ENCODE results near the gene RASAL2. TPM values are rescaled to one million over a fixed set of nuclear protein-coding genes. Genes with fewer than 3 reads are reported as not detected.

RASAL2 gene
- total RNA-seq, 2 experiments from 2014 or later = not detected

DNA sequence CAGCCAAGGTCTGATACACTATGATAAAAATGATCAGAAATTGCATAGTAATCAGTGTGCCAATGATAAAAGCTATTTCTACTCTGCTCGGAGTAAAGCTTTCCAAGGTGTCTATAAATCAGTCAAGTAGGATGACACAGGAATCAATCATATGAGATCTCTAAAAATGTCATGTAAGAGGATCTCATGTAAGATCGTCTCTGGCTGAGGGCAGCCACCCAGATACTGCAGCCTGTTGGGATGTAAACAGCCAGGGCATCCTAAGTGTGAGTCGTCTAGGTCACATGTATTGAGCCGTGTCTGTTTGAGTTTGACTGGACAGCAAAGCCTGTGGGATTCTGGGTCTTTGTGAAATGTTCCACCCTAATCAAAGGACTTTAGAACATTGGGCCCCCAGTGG lies 416.3 kb downstream of the RASAL2 start:
- no peak overlapping the region for H3K4me3 Mint-ChIP-seq
- no peaks in the 10 kb centered on the region for H3K36me3 Mint-ChIP-seq (ENCODE audit: low read depth)
- TF ChIP-seq, protein P1, sequence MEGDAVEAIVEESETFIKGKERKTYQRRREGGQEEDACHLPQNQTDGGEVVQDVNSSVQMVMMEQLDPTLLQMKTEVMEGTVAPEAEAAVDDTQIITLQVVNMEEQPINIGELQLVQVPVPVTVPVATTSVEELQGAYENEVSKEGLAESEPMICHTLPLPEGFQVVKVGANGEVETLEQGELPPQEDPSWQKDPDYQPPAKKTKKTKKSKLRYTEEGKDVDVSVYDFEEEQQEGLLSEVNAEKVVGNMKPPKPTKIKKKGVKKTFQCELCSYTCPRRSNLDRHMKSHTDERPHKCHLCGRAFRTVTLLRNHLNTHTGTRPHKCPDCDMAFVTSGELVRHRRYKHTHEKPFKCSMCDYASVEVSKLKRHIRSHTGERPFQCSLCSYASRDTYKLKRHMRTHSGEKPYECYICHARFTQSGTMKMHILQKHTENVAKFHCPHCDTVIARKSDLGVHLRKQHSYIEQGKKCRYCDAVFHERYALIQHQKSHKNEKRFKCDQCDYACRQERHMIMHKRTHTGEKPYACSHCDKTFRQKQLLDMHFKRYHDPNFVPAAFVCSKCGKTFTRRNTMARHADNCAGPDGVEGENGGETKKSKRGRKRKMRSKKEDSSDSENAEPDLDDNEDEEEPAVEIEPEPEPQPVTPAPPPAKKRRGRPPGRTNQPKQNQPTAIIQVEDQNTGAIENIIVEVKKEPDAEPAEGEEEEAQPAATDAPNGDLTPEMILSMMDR (IDR thresholded peaks at IDR 0.05) = no peak
- ATAC-seq = no peak
- intact Hi-C loops (cut with micrococcal nuclease) = no loop called here
- no peak for DNase-seq
- no peak overlapping the region for H3K27ac Mint-ChIP-seq
- ChIA-PET CTCF (no interaction called here), POLR2A (no interaction called here)
- no peaks in the 10 kb centered on the region for H3K9me3 Mint-ChIP-seq
- H3K4me1 Mint-ChIP-seq (ENCODE audit: low read depth) = no peaks in the 10 kb centered on the region
- H3K27me3 Mint-ChIP-seq = no peaks in the 10 kb centered on the region

DNA sequence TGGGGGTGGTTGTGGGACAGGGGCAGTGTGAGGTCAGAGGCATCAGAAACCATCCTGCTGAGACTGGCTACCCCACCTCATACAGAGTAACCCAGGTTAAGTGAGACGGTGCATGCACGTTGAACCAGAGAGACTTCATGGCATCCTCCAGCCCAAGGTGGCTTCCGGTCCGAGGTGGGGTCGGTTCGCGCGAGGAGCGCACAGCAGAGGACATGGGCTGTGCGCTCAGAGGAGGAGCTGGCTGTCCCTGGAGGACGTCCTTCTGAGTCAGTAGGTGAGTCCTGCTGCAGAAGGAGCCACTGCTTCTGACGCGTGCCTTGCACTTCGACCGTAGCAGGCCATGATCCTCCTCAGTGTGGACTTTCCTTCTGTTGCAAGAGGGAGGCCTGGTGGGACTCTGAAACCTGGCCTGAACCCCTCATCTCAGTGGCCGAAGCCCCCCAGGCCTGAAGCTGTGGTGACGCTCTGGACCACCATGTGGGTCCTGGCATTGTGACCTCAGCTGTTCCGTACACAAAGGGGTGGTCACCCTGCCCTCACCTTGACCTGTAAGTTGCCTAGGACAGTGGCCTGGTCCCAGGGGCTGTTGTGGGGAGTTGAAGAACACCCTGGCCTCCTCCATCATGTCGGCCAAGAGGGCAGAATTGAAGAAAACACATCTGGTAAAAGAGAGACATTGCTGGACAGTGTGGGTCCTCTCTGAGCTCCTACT lies 418.8 kb downstream of the RASAL2 start, which contains the start of gene TEX35:
Gene TEX35, plus strand, starts transcription at position 544 of the 712 bp plus-strand sequence. Its CDS starts 80 bp downstream, at position 624.
- TF ChIP-seq, protein P1 (IDR thresholded peaks at IDR 0.05) = no peak
- intact Hi-C loops (cut with micrococcal nuclease) = no loop called here
- H3K36me3 Mint-ChIP-seq (ENCODE audit: low read depth) = no peaks in the 10 kb centered on the region
- ChIA-PET CTCF (interaction anchor here (1.0 to 2.4 kb wide), 2 partner anchors 11 to 27 kb away, joined by 3 to 10 read pairs; no protein-coding TSS in a partner anchor), POLR2A (no interaction called here)
- no peaks in the 10 kb centered on the region for H3K27me3 Mint-ChIP-seq
- H3K9me3 Mint-ChIP-seq = no peaks in the 10 kb centered on the region
- no peaks in the 10 kb centered on the region for H3K4me1 Mint-ChIP-seq (ENCODE audit: low read depth)
- no peak for DNase-seq
- H3K4me3 Mint-ChIP-seq = no peak within 1 kb of the TSS
- no peak within 1 kb of the TSS for H3K27ac Mint-ChIP-seq
- ATAC-seq = no peak

DNA sequence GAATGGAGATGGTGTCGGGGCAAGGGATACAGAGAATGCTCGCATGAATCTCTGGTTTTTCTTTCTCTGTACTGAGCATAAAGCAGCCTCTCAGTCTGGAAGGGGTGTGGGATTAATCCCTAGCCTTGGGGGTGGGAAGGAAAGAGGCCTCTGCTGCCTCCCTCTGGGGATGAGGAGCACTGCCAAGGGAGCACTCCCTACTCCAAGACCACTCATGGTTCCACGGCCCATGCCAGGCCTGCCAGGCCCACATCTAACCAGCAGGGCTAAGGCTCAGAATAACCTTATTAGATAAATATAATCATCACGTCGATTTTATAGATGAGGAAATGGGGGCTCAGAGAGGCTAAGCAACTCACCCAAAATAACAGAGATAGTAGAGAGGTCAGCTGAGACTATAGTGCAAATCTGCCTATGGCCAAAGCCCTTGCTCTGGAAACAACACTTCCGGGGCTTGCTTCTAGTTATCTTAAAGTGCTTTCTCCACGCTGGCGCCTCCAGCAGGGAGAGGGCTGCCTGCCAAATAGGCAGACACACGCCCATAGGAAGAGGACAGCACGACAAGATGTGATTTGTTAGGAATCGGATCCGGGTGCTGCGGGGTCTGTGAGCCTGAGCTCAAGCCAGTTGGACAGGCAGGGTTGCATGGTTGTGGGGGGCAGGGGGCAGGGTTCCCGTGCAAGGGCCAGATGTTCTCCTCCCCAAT lies 419.5 kb downstream of the RASAL2 start:
- DNase-seq (no peak), ATAC-seq (no peak)
- intact Hi-C loops (cut with micrococcal nuclease) = no loop called here
- no peaks in the 10 kb centered on the region for H3K9me3 Mint-ChIP-seq
- ChIA-PET CTCF (interaction anchor here (2.4 kb wide), 1 partner anchor 12 kb away, joined by 10 read pairs; no protein-coding TSS in a partner anchor), POLR2A (no interaction called here)
- H3K27ac Mint-ChIP-seq = no peak overlapping the region
- no peaks in the 10 kb centered on the region for H3K36me3 Mint-ChIP-seq (ENCODE audit: low read depth)
- no peaks in the 10 kb centered on the region for H3K4me1 Mint-ChIP-seq (ENCODE audit: low read depth)
- TF ChIP-seq, protein P1 (IDR thresholded peaks at IDR 0.05) = no peak
- H3K27me3 Mint-ChIP-seq = no peaks in the 10 kb centered on the region
- no peak overlapping the region for H3K4me3 Mint-ChIP-seq

DNA sequence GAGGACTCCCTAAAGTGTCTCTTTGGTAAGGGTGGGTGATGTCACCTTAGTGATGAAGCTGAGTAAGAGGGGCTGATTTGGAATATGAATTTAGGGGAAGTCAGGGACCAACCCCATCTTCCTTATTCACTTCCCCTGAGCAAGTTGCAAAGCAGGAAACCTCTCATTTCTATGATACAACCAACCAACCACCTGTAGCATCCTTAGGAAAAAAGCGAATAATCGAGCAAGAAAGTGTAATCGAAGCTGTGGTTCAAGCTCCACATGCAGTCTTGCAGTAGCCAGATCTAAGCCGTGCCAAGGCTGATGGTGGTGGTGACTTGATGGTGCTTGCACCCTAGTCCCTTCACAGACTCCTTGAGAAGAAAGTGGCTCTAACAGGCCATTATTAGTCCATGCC lies 422.2 kb downstream of the RASAL2 start:
- intact Hi-C loops (cut with micrococcal nuclease) = no loop called here
- CTCF ChIA-PET = interaction anchor here (2.1 to 2.4 kb wide), 2 partner anchors 14 to 17 kb away, joined by 7 to 8 read pairs; no protein-coding TSS in a partner anchor

More for the DNA sequence above, 422.2 kb downstream of the RASAL2 start:
- POLR2A ChIA-PET = no interaction called here
- Mint-ChIP-seq H3K27me3 (peaks cover 2% of the 10 kb centered on the region), H3K36me3 (ENCODE audit: low read depth) (no peaks in the 10 kb centered on the region), H3K4me3 (no peak overlapping the region), H3K4me1 (ENCODE audit: low read depth) (no peaks in the 10 kb centered on the region), H3K9me3 (no peaks in the 10 kb centered on the region), H3K27ac (no peak overlapping the region)
- TF ChIP-seq, protein P1 (IDR thresholded peaks at IDR 0.05) = no peak
- DNase-seq (no peak), ATAC-seq (no peak)

Data from activated CD8-positive, alpha-beta T cell treated with anti-CD3 and anti-CD28 coated beads for 36 hours (primary cell).